Skeletal muscle cell (primary cell): Measurements from ENCODE around the gene MICAL2.
"Not testable (repeated sequence)": the region's sequence is repeated elsewhere in the genome, so short reads cannot be mapped to it uniquely, and the experiment has no call there.

Experiments
- DNase-seq: peaks from one replicate; pipeline ENCODE4 v3.0.0-alpha.2; 2010; ENCODE audit warnings: low read depth
- H3K4me3 ChIP-seq: 2 replicates; pipeline ENCODE4 v1.5.1; 2011; ENCODE audit warnings: low read depth, mild to moderate bottlenecking, control low read depth, low read length, moderate library complexity

The MICAL2 gene

DNA sequence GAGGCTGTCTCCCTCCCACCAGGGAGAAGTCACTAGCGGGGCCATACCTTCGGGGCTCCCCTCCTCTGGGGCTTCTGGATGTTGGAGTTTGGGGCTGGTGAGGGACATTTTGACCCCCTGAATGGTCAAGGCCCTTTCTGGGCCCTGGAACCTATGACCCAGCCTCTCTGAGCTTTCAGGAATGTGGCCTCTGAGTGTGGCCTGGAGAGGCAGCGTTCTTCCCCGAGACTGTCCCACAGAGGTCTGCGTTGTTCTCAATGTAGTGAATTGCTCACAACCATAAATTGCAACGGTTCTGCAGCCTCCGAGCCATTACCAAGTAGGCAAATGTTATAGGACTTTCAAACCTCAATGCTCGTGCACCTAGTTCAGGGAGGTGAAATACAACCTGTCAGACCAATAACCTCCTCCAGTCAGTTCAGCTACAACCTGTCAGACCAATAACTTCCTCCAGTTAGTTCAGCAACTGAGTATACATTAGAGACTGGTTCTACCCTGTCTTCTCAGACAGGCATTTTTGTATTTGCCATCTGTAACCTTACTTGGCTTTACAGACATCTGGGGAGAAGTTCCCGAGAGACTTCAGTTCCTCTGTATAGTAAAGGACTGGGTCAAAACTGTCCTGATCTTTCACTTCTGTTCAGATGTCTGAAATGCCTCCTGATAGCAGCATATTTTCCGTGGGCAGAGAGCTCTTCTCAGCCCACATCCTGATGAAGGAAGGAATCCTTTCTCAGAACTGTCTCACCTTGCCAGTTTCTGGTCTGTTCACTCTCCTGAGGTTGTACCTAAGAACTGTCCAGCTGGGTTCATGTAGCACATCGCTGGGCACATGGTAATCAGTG, 34.2 kb downstream of the MICAL2 start:
- no peak overlapping the region for H3K4me3 ChIP-seq
- DNase-seq, result no peak

DNA sequence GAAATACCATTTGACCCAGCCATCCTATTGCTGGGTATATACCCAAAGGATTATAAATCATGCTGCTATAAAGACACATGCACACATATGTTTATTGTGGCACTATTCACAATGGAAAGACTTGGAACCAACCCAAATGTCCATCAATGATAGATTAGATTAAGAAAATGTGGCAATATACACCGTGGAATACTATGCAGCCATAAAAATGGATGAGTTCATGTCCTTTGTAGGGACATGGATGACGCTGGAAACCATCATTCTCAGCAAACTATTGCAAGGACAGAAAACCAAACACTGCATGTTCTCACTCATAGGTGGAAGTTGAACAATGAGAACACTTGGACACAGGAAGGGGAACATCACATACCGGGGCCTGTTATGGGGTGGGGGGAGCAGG, 36.3 kb downstream of the MICAL2 start:
- H3K4me3 ChIP-seq, DNase-seq: not testable (repeated sequence)

DNA sequence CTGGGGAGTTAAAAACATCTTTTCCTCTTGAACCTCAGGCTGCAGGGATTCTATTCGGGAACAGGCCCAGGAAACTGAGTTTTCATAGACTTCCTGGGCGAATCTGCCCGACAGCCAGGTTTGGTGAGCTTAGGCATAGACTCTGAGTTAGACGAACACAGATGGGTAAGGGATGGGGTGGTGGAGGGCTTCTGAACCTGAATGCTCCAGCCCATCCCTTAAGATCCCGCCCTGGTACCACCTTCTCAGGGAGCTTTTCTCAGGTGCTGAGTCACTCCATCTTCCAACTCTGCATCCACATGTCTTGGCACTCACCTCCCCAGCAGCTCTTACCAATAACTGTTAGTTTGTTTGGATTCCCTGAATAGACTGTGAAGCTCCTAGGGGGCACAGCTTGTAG, 37.4 kb downstream of the MICAL2 start:
- no peak for DNase-seq
- H3K4me3 ChIP-seq, result no peak overlapping the region

DNA sequence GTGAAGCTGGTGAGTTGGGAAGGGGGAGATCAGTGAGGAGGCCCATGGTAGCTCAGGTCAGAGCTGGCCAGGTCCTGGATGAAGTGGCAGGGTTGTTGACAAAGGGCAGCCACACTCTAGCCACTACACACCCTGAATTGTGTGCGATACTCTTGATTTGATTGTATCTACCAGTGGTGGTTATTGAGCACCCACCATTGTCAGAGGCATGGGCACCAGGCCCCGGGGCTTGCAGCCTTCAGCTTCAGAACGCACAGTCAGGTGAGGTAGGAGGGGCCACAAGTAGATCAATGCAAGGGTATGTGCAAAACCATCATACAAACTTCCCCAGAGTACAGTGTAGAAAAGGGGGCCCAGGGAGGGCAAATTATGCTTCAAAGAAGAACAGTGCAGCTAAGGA, 38.1 kb downstream of the MICAL2 start:
- no peak overlapping the region for H3K4me3 ChIP-seq
- no peak for DNase-seq

DNA sequence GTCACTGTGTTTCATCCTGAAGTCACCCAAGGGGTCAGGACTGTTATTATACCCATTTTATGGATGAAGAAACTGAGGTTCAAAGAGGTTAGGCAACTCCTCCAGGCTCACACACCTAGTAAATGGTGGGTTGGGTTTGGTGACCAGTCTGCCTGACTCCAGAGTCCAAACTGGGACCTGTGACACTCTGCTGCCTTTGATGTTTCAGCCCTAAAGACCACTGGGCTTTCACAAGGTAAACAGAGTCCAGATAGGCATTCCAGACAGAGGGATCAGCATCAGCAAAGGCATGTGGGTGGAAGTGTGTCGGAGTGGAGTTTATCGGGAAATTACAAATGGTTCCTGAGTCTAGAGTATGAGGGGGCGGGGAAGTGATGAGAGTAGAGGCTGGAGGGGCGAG, 38.5 kb downstream of the MICAL2 start:
- H3K4me3 ChIP-seq, result no peak overlapping the region
- DNase-seq, result no peak

DNA sequence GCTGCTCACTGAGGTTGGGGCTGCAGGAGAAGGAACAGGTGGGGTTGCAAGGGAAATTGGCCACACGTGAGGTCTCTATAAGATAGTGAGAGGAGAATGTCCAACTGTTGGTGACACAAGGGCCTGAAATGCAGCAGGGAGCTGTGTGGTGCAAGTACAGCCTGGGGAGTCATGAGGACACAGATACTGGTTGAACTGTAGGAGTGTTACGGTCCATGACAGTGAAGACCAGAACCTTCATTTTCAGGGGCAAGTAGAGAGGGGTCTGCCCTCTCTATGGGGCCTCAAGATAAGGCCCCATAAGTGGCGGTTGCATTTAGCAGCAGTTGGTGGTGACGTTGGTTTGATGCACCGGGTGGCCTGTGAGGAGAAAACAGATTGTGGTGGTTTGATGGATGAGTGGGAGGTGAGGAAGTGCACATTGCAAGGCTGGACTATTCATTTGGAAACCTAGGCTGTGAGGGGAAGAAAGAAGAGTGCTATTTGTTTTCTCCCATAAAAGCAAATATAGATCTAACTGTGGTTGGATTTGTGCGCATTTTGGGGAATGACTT, 39.4 kb downstream of the MICAL2 start:
- no peak overlapping the region for H3K4me3 ChIP-seq
- DNase-seq, result no peak

DNA sequence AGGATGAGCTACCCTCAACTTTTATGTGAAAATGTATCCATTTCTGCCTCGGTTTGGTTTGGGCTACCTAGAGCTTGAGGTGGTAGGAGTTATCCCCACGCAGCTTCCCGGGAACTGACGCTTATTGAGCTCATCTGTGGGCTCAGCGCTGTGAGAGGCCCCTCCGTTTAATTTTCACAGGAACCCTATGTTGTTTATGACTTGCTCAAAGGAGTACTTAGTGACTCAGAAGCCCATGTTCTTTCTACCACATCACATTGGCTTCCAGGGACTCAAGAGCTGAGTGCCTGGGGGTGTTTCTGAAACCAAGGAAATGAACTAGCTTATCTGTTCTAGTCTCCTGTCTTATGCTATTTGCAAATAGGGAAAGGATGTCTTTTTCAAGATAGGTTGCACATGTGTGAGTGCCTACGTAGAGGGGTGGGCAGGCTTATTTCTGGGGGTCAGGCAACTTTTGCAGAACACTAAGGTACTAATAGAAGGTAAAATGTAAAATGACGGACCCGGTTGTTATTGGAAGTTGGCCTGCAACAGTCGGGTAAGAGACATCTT, 40.5 kb downstream of the MICAL2 start:
- peak; percentile 81 for DNase-seq
- H3K4me3 ChIP-seq, result no peak overlapping the region

DNA sequence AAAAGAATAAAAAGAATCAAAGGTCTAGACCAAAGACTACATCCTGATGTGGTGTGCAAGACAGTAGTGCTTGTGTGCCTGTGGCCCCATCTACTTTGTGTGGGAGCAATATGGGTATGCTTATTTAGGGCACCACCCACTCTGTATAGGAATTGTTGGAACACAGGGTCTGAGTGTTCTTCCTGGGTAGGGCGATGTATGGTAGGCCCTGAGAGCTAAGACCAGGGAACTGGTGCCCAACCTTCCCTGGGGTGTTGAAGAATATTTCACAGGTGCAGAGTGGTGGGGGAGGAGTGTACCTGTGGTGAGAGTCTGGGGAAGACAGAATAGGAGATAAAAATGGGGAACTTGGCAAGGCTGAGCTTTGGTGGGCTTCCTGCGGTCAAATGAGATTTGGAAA, 41.9 kb downstream of the MICAL2 start:
- no peak overlapping the region for H3K4me3 ChIP-seq
- no peak for DNase-seq

DNA sequence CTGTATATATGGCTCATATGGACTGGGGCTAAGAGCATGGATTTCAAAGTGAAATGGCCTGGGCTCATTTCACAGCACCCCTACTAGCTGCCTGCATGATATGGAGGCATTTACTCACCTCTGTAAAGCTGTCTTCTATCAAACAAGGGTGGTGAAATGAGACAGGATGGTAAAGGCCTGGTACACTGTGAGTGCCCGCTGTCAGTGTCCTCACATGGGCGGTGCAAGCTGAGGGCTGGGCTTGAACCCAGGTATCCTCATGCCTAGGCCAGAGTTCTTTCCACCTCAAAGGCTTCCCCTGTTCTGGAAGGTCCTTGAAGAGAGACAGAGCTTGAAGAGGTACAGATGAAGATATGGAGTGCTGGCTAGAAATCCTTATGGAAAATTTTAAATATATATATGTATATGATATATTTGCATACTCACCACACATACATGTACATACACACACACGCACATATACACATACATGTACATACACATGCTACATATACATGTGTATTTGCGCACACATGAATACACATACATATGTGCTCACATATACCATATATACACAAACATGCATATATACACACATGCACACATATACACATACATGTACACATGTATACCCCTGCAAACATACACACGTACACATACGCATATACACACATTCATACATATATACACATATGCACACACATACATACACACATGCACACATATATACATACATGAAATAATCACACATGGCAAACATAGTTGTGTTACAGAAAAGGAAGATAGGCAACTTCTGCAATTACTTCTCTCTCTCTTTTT, 44.7 kb downstream of the MICAL2 start:
- no peak for DNase-seq
- no peak overlapping the region for H3K4me3 ChIP-seq

DNA sequence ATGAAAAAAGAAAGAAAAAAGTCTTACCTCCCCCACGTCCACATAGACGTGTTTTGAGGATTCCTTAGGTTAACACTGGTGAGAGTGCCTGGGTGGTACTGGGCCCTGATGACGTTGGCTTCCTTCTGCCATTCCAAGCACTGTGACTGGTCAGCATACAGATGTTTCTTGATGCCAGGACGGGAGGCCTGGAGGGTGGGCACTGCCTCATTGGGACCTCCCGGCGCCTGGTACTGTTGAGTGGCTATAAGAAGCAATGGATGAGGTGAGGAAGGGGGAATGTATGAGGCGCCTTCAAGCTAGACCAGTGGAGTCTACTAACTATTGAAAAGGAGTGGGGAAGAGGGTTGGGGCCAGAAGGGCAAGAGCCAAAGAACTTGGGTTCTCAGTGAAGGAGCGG, 45.3 kb downstream of the MICAL2 start:
- no peak overlapping the region for H3K4me3 ChIP-seq
- no peak for DNase-seq

DNA sequence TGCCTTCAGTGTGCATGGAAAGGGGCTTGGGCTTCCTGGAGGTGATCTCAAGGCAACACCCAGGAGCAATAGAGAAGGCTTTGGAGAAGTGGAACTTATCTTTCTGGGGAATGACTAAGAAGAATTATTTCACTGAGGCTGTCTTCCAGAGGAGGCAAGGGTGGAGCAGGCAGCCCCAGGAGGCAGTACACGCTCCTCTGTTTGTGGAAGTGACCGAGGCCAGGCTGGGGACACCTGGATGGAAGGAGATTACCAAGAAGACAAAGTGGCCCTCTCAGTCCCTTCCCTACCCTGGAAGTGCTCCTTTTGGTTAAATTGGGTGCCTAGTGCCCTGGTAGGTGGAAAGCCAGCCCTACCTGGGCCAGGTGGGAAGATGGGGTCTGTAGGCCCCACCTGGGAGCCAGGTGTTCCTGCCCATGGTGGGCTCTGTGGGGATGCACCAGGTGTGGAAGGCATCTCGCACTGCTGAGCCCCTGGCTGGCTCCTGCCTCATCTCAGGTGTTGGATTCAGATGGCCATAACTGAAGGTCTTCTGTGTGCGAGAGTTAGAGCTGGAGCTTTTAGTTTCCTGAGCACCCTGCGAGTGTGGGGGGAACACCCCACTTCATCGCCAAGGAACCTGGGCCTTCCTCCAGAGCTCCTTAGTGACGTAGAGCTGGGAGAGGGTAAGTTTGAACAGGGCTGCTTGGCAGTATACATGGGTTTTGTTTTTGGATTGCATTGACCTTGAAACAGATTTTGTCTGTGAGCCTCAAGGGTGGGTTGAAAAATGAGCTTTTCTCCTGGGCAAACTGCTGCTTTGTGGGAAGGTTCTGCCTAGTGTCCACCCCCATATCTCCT, 46.1 kb downstream of the MICAL2 start:
- no peak for DNase-seq
- H3K4me3 ChIP-seq, result no peak overlapping the region

DNA sequence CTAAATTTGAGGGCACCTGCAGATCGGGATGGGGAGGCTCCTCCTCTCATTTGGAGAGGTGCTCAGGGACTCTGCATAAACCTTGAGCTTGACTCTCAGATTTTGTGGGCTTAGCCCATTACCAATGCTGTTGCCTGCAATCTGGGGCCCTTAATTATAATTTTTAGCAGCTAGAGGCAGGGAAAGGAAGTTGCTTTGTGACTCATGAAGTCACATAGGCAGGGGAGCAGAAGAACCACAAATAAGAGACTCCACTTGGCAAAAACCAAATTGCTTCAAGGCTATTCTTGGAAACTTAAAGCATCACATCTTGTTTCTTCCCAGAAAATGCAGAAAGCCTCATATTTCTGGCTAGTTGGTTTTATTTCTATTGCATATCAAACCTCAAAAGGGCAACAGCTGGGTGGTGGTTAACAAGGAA, 46.9 kb downstream of the MICAL2 start:
- DNase-seq, result peak; percentile 67
- H3K4me3 ChIP-seq, result no peak overlapping the region

DNA sequence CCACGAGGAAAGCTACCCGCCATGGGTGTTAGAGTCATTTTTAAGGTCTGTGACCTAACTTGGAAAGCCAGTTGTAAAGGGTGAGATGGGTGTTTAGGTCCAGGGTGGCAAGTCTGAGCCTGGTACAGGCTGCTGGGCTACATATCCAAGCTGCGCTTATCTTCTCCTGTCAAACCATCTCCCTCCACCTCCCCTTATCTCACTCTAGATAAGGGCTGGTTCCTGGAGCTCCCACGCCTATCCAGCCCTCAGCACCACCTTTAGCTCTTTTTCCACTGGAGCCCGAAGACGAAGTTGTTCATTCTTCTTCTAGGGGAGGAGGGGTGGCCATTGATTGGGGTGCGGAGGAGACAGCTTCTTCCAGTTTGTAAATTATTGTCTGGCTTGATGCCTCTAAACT, 48.5 kb downstream of the MICAL2 start:
- DNase-seq, result no peak
- no peak overlapping the region for H3K4me3 ChIP-seq

DNA sequence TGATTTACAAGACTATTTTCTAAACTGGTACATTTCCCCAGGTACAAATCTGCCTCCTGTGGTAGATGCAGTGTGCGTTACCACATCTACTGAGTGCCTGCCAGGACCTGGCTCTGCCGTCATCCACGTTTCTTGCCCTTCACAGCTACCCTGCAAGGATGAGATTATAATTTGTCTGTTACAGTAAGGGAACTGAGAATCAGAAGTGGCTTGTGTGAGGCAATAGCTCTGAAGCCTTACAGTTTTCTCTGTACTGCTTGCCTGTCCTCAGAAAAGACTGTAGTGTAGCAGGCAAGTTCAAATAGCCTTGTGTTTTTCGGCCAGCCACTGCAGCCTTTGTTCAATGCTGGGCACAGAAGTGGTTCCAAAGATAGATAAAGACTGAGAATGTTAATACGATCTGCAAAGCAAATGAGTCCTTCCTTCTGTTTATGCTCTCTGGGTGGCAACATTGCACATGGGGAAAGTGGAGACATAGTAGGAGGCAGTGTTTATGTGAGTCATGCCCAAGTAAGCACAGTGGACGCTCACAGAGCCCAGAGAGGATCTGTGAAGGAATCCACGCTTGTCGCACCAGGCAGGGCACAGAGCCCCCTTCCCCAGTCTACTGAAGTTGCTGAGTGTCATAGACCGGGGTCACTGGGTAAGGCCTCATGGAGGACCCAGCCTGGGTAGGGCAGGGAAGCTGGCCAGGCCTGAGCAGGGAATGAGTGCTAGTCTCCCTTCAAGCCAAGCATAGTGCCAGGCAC, 49.1 kb downstream of the MICAL2 start:
- H3K4me3 ChIP-seq, result no peak overlapping the region
- peak; percentile 76 for DNase-seq

DNA sequence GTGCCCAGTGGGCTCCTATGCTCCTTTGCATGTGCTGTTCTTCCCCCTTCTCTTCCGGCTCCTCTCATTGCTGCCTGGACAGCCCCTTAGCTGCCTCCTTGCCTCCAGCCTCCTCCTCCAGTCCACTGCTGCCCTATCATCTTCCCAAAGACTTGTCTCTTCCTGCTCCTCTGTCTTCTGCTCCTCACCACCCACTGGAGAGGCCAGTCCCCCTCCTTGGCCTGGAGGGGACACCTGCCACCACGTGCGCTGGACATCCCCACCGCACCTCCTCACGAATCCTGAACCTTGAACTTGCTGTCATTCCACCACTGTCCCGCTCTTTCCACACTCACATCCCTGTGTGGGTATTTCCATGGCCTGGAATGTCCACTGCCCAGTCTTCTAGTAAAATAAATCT, 49.8 kb downstream of the MICAL2 start:
- DNase-seq, result no peak
- H3K4me3 ChIP-seq, result no peak overlapping the region

DNA sequence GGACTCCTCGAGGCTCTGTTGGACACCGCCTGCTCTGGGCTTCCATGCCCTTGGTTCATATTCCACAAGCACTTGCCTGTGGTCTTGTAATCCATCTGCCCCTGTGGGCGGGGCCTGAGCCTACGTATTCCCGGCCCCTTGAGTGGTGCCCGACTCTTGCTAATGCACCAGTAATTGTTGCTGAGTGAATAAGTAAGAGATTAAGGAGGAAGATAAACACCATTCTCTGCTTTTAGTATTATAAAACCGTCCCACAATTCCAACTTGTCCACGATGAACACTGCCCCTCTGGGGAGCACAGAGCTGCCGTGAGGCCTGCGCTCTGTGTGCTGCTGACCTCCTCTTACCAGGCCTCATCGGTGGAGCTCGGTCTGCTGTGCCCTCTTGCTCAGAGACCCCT, 50.3 kb downstream of the MICAL2 start:
- DNase-seq, result no peak

DNA sequence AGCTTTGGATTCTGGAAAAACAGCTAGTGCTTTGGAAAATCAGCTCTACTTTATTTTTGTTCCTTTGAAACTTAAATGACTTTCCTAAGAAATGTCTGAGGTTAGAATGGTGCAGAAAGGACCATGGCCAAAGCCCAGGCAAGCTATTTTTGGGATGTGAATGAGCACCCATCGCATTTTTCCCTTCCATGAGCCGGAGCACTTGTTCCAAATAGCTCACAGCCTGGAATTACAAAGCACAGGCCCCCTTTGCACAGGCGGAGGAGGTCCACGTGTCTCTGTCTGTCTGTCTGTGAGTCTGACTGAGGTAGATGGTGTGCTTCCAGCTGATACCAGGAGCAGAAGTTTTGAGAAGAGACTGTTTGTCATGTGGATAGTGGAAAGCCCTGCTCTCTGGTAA, 50.7 kb downstream of the MICAL2 start:
- H3K4me3 ChIP-seq, result no peak overlapping the region
- no peak for DNase-seq

More for the DNA sequence above, 50.3 kb downstream of the MICAL2 start:
- no peak overlapping the region for H3K4me3 ChIP-seq

DNA sequence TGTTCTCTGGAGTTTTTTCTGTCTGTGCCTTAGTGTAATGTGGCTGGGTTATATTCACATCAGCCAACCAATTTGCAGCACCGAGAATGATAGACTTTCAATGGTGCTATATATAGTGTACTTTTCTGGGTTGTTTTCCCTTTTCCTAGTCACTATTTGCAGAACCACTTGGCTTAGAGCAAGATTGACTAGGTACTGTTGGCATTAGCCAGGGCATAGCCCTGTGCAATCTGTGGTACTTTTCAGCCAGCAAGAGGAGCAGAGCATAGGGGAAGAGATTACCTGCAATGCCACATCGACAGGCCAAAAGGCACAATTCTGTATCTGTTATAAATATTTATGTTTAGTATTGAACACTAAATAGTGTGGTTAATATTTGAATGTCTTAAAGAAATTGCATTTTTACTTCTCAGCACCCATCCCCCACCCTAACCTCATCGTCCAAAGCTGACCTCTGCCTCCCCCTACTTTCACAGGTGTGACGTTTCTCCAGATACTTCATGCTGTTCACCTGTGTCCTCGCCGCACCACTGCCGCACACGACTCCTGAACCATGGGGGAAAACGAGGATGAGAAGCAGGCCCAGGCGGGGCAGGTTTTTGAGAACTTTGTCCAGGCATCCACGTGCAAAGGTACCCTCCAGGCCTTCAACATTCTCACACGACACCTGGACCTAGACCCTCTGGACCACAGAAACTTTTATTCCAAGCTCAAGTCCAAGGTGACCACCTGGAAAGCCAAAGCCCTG, 51.4 kb downstream of the MICAL2 start:
- DNase-seq, result no peak
- H3K4me3 ChIP-seq, result no peak overlapping the region
